ENCODE results near the gene GPR137B. TPM values are rescaled to one million over a fixed set of nuclear protein-coding genes. Genes with fewer than 3 reads are reported as not detected.
"Not testable (repeated sequence)": the region's sequence is repeated elsewhere in the genome, so short reads cannot be mapped to it uniquely, and the experiment has no call there.

GPR137B gene
- total RNA-seq, 2 donors from 2014 or later = 22.7 to 39.7 TPM

DNA sequence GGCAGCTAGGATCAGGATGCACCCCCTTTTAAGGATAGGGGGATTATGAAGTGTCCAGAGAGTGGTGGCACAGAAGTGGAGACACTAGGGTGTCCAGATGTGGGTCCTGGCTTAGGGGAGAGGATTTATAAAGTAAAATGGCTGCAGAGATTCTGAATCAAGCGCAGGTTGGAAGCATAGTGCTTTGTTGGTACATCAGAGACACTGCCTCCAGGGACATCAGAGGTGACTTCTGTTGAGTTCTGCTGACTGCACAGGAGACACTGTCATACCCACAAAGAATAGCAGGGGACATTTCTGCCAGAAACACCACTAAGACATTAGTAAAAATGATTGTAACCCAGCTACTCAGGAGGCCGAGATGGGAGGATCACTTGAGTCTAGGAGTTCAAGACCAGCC lies 16.4 kb downstream of the GPR137B start:
- peaks cover 0 to 10% of the 10 kb centered on the region in 2 donors for H3K4me1 ChIP-seq
- no peak overlapping the region for H3K27ac ChIP-seq
- no peak for DNase-seq (ENCODE audit: low spot score)
- H3K4me3 ChIP-seq = no peak overlapping the region
- no peaks in the 10 kb centered on the region for H3K36me3 ChIP-seq
- H3K9me3 ChIP-seq = peaks cover 0 to 19% of the 10 kb centered on the region in 2 donors
- H3K27me3 ChIP-seq = no peaks in the 10 kb centered on the region
- TF ChIP-seq, protein P1, sequence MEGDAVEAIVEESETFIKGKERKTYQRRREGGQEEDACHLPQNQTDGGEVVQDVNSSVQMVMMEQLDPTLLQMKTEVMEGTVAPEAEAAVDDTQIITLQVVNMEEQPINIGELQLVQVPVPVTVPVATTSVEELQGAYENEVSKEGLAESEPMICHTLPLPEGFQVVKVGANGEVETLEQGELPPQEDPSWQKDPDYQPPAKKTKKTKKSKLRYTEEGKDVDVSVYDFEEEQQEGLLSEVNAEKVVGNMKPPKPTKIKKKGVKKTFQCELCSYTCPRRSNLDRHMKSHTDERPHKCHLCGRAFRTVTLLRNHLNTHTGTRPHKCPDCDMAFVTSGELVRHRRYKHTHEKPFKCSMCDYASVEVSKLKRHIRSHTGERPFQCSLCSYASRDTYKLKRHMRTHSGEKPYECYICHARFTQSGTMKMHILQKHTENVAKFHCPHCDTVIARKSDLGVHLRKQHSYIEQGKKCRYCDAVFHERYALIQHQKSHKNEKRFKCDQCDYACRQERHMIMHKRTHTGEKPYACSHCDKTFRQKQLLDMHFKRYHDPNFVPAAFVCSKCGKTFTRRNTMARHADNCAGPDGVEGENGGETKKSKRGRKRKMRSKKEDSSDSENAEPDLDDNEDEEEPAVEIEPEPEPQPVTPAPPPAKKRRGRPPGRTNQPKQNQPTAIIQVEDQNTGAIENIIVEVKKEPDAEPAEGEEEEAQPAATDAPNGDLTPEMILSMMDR (IDR thresholded peaks at IDR 0.05) = no peak

DNA sequence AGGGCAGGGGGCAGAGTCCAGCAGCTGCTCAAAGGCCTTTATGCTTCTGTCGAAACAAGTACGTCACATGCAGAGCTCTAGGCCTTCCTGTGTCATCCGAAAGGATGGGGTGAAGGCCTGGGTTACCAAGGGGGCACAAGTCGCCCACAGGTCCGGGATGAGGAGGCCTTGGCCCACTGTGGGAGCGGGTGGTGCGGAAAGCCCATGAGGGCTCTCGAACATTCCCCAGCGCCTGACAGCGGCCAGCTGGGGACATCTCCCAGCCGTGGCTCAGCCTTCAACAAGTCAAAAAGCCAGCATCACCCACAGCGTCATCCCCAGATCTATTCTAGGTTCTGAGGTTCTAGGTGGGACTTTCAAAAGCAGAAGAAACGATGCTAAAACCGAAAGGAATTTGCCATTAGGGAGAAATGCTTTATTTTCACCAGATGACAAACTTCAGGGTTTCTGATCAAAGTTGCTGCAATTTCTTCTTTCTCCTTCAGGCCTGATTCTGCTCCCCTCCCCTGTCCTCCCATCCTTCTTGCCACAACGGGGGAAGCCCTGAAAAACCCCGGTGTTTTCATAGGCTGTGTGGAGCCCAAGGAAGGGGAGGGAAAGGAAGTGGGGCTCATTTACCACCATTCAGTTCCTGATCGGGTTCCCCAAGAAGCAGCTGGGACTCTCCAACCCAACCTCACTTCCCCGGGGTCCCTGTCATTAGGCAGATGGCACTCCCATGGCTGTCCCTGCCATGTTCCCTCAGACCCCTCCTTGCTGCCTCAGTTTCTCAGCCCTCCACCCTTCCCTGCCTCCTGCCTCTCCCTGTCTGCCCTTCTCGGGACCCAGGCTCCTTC lies 17.6 kb downstream of the GPR137B start:
- H3K27me3 ChIP-seq = no peaks in the 10 kb centered on the region
- H3K4me1 ChIP-seq = peaks cover 0 to 10% of the 10 kb centered on the region in 2 donors
- H3K36me3 ChIP-seq = no peaks in the 10 kb centered on the region
- TF ChIP-seq, protein P1 (IDR thresholded peaks at IDR 0.05) = no peak
- H3K9me3 ChIP-seq = peaks cover 0 to 19% of the 10 kb centered on the region in 2 donors
- no peak overlapping the region for H3K27ac ChIP-seq
- no peak overlapping the region for H3K4me3 ChIP-seq
- no peak for DNase-seq (ENCODE audit: low spot score)

DNA sequence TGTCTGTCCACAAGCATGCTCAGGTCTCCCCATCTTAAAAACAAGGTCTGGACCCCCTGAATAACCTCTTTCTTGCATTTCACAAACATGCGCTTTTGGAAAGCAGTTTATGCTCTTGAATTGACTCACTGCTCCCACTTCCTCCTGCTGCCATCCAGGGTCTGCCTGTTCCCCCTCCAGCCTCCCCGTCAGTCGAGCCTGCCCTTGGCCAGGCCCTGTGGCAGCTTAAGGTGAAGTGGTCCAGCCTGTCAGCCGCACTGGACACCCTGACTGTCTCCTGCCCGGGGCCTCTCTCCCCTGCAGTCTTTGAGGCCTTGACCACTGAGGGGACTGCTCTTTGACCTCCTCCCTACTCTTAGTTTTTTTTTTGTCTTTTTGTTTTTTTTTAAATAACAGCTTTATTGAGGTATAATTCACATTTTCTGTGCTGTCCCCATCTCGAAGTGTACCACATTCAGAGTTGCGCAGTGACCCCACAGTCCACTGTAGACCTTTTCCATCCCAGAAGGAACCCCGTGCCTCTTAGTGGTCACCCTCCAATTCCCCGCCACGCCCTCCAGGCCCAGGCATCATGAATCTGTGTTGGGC lies 18.3 kb downstream of the GPR137B start:
- TF ChIP-seq, protein P1 (IDR thresholded peaks at IDR 0.05) = no peak
- H3K27ac ChIP-seq = no peak overlapping the region

DNA sequence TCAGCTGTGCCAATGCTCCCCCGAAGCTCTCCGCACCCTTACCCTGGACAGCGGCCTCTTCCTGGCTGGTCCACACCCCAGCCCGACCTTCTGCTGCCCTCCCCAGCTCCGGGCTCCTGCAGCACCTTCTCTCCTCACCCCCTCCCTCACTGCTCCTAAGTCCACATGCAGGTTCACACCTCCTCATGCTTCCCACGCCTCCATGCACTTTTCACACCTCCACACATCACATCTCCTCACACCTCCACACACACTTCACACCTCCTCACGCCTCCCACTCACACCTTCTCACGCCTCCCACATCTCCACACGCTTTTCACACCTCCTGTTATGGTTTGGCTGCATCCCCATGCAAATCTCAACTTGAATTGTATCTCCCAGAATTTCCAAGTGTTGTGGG lies 18.9 kb downstream of the GPR137B start:
- no peak overlapping the region for H3K27ac ChIP-seq
- DNase-seq (ENCODE audit: low spot score) = no peak
- H3K27me3 ChIP-seq = no peaks in the 10 kb centered on the region

More for the DNA sequence above, 18.3 kb downstream of the GPR137B start:
- no peak overlapping the region for H3K4me3 ChIP-seq
- H3K27me3 ChIP-seq = no peaks in the 10 kb centered on the region
- H3K4me1 ChIP-seq = peaks cover 0 to 10% of the 10 kb centered on the region in 2 donors
- H3K36me3 ChIP-seq = no peaks in the 10 kb centered on the region
- no peak for DNase-seq (ENCODE audit: low spot score)
- peaks cover 0 to 19% of the 10 kb centered on the region in 2 donors for H3K9me3 ChIP-seq

DNA sequence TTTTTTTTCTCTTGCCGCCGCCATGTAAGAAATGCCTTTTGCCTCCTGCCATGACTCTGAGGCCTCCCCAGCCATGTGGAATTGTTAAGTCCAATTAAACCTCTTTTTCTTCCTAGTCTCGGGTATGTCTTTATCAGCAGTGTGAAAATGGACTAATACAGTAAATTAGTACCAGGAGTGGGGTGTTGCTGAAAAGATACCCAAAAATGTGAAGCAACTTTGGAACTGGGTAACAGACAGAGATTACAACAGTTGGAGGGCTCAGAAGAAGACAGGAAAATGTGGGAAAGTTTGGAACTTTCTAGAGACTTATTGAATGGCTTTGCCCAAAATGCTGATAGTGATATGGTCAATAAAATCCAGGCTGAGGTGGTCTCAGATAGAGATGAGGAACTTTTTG lies 19.4 kb downstream of the GPR137B start:
- H3K4me3 ChIP-seq; H3K4me1 ChIP-seq; H3K27me3 ChIP-seq; H3K36me3 ChIP-seq; DNase-seq (ENCODE audit: low spot score); H3K27ac ChIP-seq: not testable (repeated sequence)
- H3K9me3 ChIP-seq = peaks cover 0 to 19% of the 10 kb centered on the region in 2 donors

More for the DNA sequence above, 18.9 kb downstream of the GPR137B start:
- Histone ChIP-seq H3K4me3 (no peak overlapping the region), H3K36me3 (no peaks in the 10 kb centered on the region), H3K4me1 (peaks cover 0 to 10% of the 10 kb centered on the region in 2 donors), H3K9me3 (peaks cover 0 to 19% of the 10 kb centered on the region in 2 donors)
- TF ChIP-seq, protein P1 (IDR thresholded peaks at IDR 0.05) = no peak

DNA sequence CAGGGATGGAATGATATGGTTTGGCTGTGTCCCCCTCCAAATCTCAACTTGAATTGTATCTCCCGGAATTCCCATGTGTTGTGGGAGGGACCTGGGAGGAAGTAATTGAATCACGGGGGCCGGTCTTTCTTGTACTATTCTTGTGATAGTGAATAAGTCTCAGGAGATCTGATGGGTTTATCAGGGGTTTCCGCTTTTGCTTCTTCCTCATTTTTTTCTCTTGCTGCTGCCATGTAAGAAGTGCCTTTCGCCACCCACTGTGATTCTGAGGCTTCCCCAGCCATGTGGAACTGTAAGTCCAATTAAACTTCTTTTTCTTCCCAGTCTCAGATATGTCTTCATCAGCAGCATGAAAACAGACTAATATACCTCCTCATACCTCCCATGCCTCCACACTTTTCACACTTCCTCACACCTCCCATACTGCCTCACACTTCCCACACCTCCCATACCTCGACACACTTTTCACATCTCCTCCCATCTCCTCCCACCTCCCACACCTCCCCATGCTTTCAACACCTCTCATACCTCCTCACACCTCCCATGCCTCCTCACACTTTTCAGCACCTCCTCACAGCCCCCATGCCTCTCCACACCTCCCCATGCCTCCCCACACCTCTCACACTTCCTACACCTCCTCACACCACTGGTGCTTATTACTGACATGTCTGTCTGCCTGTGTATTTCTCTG lies 21.3 kb downstream of the GPR137B start:
- Histone ChIP-seq H3K4me3 (no peak overlapping the region), H3K36me3 (no peaks in the 10 kb centered on the region), H3K9me3 (peaks cover 0 to 19% of the 10 kb centered on the region in 2 donors), H3K27me3 (no peaks in the 10 kb centered on the region), H3K27ac (no peak overlapping the region), H3K4me1 (peaks cover 0 to 12% of the 10 kb centered on the region in 2 donors)
- TF ChIP-seq, protein P1 (IDR thresholded peaks at IDR 0.05) = no peak
- DNase-seq (ENCODE audit: low spot score) = no peak

Measured in right atrium auricular region (tissue), 2 donors.